ENCODE results near the gene LYRM2. TPM values are rescaled to one million over a fixed set of nuclear protein-coding genes. Genes with fewer than 3 reads are reported as not detected.

Gene LYRM2, protein sequence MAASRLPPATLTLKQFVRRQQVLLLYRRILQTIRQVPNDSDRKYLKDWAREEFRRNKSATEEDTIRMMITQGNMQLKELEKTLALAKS
- total RNA-seq (2021; ENCODE audit: unreplicated experiment), result 26.3 TPM
- 7.0 and 10.5 TPM in 2 replicates for polyA plus RNA-seq (2012)
- Bru-seq, nascent RNA, result percentile 52 among the genes with signal in this experiment
- percentile 71 among the genes with signal in this experiment for BruChase-seq, experiment 1, labeled RNA remaining after a 6-hour chase
- BruChase-seq, experiment 2, labeled RNA remaining after a 2-hour chase, result percentile 64 among the genes with signal in this experiment
- long read RNA-seq, full-length matches to known transcripts, result 55 of 63 reads
- long read RNA-seq, partial matches to known transcripts, result 1 of 63 reads
- long read RNA-seq, other reads (novel, unspliced or antisense), result 7 of 63 reads

DNA sequence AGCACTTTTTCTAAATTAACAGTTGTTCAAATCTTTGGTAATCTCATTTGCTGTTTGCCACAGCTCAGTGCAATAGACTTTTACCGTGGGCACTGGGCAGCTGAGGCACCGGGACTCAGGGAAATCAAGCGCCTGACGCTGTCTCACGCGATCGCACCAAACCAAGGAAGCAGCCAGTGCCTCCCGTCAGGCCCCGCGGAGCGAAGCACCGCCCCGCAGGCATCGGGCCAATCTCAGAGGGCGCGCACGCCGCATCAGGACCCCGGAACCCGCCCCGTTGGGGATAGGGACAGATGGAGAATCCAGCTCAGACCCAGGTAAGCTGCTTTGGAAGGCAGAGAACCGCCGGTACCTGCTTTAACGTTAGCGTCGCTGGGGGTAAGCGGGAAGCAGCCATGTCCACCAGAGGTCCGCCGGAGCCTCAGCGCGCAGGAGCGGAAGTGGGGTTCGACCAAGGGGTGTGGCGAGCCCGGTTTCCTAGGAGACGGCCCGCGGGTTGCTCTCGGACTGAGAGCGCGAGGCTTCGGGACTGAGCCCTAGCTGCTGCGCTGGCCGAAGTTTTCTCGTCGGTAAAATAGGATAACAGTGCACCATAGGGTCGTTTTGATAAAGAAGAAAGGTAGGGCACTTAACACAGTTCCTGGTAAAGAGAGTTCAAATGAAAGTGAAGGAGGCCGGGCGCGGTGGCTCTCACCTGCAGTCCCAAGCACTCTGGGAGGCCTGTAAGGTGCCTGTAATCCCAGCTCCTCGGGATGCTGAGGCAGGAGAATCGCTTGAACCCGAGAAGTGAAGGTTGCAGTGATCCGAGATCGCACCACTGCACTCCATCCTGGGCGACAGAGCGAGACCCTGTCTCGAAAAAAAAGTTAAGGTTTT lies at the start of gene LYRM2:
TSS of gene LYRM2 (minus strand) at position 428 of the 876 bp plus-strand sequence. CDS start at position 397, 31 bp downstream.
- CTCF ChIA-PET, result interaction anchor here (1.0 to 1.6 kb wide), 3 partner anchors 29 to 271 kb away, joined by 3 to 5 read pairs (median 3); no protein-coding TSS in a partner anchor
- H3K4me2 ChIP-seq (ENCODE audit: low read length), result peak within 1 kb of the TSS; percentile 81
- RAD21 ChIA-PET (ENCODE audit: low non-redundant PET in 1 of 2, low total read pairs in 2 of 2, uncharacterized antibody in 2 of 2, unreplicated experiment in 2 of 2), result interaction anchor here in 1 of 2 experiments (0.7 kb wide), 1 partner anchor 101 kb away, joined by 3 read pairs; no protein-coding TSS in a partner anchor
- TF ChIP-seq EZH2phosphoT487 (IDR thresholded peaks at IDR 0.05; ENCODE audit: borderline replicate concordance), result no peak
- no peak for TF ChIP-seq CBX3 (IDR thresholded peaks at IDR 0.05; ENCODE audit: low read depth)
- no peak for TF ChIP-seq EGR1 (IDR thresholded peaks at IDR 0.05; ENCODE audit: low read depth)
- TF ChIP-seq, protein P1, sequence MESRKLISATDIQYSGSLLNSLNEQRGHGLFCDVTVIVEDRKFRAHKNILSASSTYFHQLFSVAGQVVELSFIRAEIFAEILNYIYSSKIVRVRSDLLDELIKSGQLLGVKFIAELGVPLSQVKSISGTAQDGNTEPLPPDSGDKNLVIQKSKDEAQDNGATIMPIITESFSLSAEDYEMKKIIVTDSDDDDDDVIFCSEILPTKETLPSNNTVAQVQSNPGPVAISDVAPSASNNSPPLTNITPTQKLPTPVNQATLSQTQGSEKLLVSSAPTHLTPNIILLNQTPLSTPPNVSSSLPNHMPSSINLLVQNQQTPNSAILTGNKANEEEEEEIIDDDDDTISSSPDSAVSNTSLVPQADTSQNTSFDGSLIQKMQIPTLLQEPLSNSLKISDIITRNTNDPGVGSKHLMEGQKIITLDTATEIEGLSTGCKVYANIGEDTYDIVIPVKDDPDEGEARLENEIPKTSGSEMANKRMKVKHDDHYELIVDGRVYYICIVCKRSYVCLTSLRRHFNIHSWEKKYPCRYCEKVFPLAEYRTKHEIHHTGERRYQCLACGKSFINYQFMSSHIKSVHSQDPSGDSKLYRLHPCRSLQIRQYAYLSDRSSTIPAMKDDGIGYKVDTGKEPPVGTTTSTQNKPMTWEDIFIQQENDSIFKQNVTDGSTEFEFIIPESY (IDR thresholded peaks at IDR 0.05; ENCODE audit: extremely low read depth, insufficient replicate concordance, low read length), result peak; percentile 62
- no peak for TF ChIP-seq SRF (IDR thresholded peaks at IDR 0.05; ENCODE audit: low read depth)
- TF ChIP-seq, protein P2, sequence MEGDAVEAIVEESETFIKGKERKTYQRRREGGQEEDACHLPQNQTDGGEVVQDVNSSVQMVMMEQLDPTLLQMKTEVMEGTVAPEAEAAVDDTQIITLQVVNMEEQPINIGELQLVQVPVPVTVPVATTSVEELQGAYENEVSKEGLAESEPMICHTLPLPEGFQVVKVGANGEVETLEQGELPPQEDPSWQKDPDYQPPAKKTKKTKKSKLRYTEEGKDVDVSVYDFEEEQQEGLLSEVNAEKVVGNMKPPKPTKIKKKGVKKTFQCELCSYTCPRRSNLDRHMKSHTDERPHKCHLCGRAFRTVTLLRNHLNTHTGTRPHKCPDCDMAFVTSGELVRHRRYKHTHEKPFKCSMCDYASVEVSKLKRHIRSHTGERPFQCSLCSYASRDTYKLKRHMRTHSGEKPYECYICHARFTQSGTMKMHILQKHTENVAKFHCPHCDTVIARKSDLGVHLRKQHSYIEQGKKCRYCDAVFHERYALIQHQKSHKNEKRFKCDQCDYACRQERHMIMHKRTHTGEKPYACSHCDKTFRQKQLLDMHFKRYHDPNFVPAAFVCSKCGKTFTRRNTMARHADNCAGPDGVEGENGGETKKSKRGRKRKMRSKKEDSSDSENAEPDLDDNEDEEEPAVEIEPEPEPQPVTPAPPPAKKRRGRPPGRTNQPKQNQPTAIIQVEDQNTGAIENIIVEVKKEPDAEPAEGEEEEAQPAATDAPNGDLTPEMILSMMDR (IDR thresholded peaks at IDR 0.05 in 2 of 3, conservative IDR thresholded peaks at IDR 0.05 in 1 of 3; ENCODE audit: borderline replicate concordance in 1 of 3, insufficient read depth in 1 of 3, low read depth in 2 of 3, low read length in 2 of 3), result 0 out of 6 replicates have a peak, but pooled peaks of 1 of the 3 experiments have one; percentile 14
- TF ChIP-seq FOSL1 (IDR thresholded peaks at IDR 0.05; ENCODE audit: low read depth), result no peak
- peak; percentile 82 for TF ChIP-seq YY1 (IDR thresholded peaks at IDR 0.05; ENCODE audit: extremely low read depth, insufficient replicate concordance, low read depth, low read length)
- TF ChIP-seq, protein P3, sequence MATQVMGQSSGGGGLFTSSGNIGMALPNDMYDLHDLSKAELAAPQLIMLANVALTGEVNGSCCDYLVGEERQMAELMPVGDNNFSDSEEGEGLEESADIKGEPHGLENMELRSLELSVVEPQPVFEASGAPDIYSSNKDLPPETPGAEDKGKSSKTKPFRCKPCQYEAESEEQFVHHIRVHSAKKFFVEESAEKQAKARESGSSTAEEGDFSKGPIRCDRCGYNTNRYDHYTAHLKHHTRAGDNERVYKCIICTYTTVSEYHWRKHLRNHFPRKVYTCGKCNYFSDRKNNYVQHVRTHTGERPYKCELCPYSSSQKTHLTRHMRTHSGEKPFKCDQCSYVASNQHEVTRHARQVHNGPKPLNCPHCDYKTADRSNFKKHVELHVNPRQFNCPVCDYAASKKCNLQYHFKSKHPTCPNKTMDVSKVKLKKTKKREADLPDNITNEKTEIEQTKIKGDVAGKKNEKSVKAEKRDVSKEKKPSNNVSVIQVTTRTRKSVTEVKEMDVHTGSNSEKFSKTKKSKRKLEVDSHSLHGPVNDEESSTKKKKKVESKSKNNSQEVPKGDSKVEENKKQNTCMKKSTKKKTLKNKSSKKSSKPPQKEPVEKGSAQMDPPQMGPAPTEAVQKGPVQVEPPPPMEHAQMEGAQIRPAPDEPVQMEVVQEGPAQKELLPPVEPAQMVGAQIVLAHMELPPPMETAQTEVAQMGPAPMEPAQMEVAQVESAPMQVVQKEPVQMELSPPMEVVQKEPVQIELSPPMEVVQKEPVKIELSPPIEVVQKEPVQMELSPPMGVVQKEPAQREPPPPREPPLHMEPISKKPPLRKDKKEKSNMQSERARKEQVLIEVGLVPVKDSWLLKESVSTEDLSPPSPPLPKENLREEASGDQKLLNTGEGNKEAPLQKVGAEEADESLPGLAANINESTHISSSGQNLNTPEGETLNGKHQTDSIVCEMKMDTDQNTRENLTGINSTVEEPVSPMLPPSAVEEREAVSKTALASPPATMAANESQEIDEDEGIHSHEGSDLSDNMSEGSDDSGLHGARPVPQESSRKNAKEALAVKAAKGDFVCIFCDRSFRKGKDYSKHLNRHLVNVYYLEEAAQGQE (IDR thresholded peaks at IDR 0.05; ENCODE audit: low read depth), result no peak
- no peak for TF ChIP-seq ZNF274 (IDR thresholded peaks at IDR 0.05; ENCODE audit: low read depth, low read length)
- peak; percentile 74; the same call in 1 of the 2 replicates for TF ChIP-seq SIN3A (IDR thresholded peaks at IDR 0.05; ENCODE audit: low read depth)
- TF ChIP-seq, protein P4, sequence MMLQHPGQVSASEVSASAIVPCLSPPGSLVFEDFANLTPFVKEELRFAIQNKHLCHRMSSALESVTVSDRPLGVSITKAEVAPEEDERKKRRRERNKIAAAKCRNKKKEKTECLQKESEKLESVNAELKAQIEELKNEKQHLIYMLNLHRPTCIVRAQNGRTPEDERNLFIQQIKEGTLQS (IDR thresholded peaks at IDR 0.05), result no peak
- peak; percentile 41 for TF ChIP-seq SP1 (IDR thresholded peaks at IDR 0.05; ENCODE audit: low read depth)
- TF ChIP-seq, protein P5, sequence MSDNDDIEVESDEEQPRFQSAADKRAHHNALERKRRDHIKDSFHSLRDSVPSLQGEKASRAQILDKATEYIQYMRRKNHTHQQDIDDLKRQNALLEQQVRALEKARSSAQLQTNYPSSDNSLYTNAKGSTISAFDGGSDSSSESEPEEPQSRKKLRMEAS (IDR thresholded peaks at IDR 0.05), result peak; percentile 86
- no peak for TF ChIP-seq JUND (IDR thresholded peaks at IDR 0.05)

More for the DNA sequence above, at the start of gene LYRM2:
- no peaks in the 10 kb centered on the region for H3K9me3 ChIP-seq (ENCODE audit: control insufficient read depth in 1 of 2, insufficient read depth in 1 of 2, low read depth in 1 of 2, low read length in 2 of 2)
- peaks cover 6 to 16% of the 10 kb centered on the region in 2 experiments; a peak in 3 of 4 replicates for H3K4me1 ChIP-seq (ENCODE audit: control insufficient read depth in 1 of 2, insufficient read depth in 2 of 2, low read length in 2 of 2)
- peaks cover 24% of the 10 kb centered on the region for H3K79me2 ChIP-seq (ENCODE audit: insufficient read depth, low read length)
- intact Hi-C loops (cut with micrococcal nuclease), result no loop called here
- peak; percentile 78 for DNase-seq (ENCODE audit: low read depth, low spot score)
- BruUV-seq (replicated peaks), result TSS peak; percentile 49
- peak within 1 kb of the TSS; percentile 90 for H2AFZ ChIP-seq (ENCODE audit: low read depth, low read length, poor library complexity, severe bottlenecking)
- H3K4me3 ChIP-seq (replicated peaks in 1 of 2; ENCODE audit: low read depth in 1 of 2, low read length in 2 of 2), result peak within 1 kb of the TSS; percentile 56 to 77
- H3K27ac ChIP-seq (ENCODE audit: low read depth, low read length), result peak within 1 kb of the TSS; percentile 68
- POLR2A ChIA-PET, result interaction anchor here (0.7 to 1.0 kb wide), 3 partner anchors 8 to 267 kb away, joined by 3 to 4 read pairs (median 3); no protein-coding TSS in a partner anchor
- ATAC-seq, result peak; percentile 97
- H4K20me1 ChIP-seq (ENCODE audit: insufficient read depth), result no peaks in the 10 kb centered on the region
- H3K9me2 ChIP-seq (ENCODE audit: insufficient read depth), result no peaks in the 10 kb centered on the region
- peaks cover 6 to 11% of the 10 kb centered on the region in 2 experiments; a peak in 3 of 4 replicates for H3K36me3 ChIP-seq (ENCODE audit: control insufficient read depth in 1 of 2, insufficient read depth in 2 of 2, low read length in 2 of 2)
- H3K9ac ChIP-seq (ENCODE audit: low read length), result peak within 1 kb of the TSS; percentile 75
- no peaks in the 10 kb centered on the region for H3K27me3 ChIP-seq (ENCODE audit: insufficient read depth, low read length)

All from HCT116 (cell line).